GM18951 (cell line): ENCODE measurements around the gene SYNGR2.
"Not testable (repeated sequence)": the region's sequence is repeated elsewhere in the genome, so short reads cannot be mapped to it uniquely, and the experiment has no call there.

ENCODE experiments used
- POLR2A ChIP-seq: IDR thresholded peaks from 4 replicates; pipeline ENCODE4 v1.6.1; 2011; ENCODE audit warnings: mild to moderate bottlenecking; ENCODE audit not compliant: insufficient read length, insufficient read depth; ENCODE audit errors: extremely low read depth
- in situ Hi-C: fragments of 300-500 bp; cut with MboI; formaldehyde crosslinking; loops from one replicate; pipeline ENCODE4 v1.12.0; 2022; ENCODE audit warnings: low sequenced_read_pairs, mixed read lengths, inconsistent platforms; ENCODE audit not compliant: unreplicated experiment

The SYNGR2 gene

DNA sequence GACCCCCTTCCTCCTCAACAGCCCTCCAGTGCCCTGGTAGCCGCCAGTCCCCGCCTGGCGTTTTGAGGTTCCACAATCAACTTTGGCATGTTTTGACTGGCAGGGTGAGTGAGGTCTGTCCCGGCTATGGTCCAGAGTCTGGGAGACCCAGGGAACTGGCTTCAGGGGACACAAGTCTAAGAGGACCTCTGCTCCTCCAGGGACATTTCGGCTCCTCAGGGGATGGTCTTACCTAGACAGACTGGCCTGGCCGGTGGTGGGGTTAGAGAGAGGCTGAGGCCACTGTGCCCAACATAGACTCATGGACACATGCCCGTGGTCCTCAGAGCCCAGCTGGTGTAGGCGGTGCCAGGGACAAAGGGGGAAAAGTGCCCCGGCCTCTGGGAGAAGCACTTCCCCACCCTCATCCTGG is 35.6 kb upstream of the SYNGR2 start:
- in situ Hi-C loops: no loop called here
- TF ChIP-seq POLR2A: no peak

DNA sequence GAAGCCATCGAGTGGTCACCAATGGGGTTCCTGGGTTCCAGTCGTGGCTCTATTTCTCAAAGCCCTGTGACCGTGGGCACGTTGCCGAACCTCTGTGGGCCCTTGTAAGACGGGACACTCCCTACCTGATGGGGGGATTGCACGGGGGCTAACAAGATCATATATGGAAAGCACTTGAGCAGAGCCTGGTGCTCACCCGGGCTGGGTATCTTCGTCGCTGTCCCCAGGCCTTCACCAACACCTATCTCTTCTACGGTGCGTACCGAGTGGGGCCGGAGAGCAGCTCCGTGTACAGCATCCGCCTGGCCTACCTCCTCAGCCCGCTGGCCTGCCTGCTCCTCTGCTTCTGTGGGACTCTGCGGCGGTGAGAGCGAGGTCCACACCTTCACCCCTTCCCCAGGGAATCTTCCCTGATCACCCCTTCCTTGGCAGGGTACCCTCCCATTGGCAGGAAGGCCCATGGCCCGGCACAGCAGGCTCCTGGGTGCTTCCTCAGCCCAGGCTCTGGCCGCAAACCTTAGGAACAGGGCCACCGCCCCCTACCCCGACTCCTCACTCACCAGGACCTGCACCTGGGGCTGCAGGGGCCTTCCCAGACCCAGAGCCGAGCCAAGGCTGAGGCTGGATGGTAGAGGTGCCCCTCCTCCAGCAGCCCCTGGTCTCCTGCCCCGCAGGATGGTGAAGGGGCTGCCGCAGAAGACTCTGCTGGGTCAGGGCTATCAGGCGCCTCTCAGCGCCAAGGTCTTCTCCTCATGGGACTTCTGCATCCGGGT is 35.0 kb upstream of the SYNGR2 start:
- no peak for TF ChIP-seq POLR2A
- in situ Hi-C loops: no loop called here

- in situ Hi-C loops: no loop called here
These were observed 34.1 kb upstream of the SYNGR2 start for GRCh38 chr17:78133971-78134898.

GRCh38 chr17:78134899-78135385 is 33.4 kb upstream of the SYNGR2 start:
- TF ChIP-seq POLR2A: no peak
- in situ Hi-C loops: no loop called here

More at GRCh38 chr17:78133971-78134898, 34.1 kb upstream of the SYNGR2 start:
- TF ChIP-seq POLR2A: peak; percentile 27

DNA sequence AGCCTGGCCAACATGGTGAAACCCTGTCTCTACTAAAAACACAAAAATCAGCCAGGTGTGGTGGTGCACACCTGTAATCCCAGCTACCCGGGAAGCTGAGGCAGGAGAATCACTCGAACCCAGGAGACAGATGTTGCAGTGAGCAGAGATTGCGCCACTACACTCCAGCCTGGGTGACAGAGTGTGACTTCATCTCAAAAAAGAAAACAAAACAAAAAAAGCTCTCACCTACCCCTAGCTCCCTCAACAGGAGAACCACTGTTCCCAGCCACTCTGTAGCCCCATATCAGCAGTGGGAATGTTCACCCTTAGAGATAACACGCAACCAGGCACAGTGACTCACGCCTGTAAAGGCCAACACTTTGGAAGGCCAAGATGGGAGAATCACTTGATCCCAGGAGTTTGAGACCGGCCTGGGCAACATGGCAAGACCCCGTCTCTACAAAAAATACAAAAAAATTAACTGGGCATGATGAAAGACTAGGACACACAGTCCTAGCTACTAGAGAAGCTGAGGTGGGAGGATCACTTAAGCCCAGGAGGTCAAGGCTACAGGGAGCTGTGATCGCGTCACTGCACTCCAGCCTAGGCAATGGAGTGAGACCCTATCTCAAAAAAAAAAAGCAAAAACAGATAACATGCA is 32.4 kb upstream of the SYNGR2 start:
- TF ChIP-seq POLR2A: no peak

DNA sequence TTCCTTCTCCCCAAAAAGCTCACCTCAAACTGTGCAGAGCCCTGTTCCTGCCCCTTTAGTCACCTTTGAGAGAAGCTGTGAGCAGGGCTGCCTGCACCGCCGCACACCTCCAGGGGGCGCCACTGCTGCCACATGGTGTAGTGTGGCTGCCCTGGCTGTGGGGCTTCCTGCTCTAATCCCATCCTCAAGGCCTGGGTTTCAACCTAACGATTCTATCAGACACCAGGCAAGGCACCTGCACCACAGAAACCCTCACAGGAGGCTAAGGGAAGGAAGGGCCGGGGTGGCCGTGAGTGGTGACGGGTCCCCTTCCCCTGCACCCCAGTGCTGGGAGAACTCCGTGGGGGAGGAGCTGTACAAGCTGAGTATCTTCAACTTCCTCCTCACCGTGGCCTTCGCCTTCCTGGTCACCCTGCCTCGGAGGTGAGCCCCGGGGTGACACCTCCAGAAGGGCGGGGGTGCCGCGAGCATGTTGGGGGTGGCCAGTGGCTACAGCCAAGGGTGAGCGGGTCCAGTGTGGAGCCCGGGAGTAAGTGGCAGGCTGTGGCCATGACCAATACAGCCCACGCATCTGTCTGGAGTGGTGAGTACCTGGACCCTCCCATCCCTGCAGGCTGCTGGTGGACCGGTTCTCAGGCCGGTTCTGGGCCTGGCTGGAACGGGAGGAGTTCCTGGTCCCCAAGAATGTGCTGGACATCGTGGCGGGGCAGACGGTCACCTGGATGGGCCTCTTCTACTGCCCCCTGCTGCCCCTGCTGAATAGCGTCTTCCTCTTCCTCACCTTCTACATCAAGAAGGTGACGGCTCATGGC is 30.8 kb upstream of the SYNGR2 start:
- in situ Hi-C loops: no loop called here
- TF ChIP-seq POLR2A: peak; percentile 30

More for the DNA sequence above, 32.4 kb upstream of the SYNGR2 start:
- in situ Hi-C loops: no loop called here

DNA sequence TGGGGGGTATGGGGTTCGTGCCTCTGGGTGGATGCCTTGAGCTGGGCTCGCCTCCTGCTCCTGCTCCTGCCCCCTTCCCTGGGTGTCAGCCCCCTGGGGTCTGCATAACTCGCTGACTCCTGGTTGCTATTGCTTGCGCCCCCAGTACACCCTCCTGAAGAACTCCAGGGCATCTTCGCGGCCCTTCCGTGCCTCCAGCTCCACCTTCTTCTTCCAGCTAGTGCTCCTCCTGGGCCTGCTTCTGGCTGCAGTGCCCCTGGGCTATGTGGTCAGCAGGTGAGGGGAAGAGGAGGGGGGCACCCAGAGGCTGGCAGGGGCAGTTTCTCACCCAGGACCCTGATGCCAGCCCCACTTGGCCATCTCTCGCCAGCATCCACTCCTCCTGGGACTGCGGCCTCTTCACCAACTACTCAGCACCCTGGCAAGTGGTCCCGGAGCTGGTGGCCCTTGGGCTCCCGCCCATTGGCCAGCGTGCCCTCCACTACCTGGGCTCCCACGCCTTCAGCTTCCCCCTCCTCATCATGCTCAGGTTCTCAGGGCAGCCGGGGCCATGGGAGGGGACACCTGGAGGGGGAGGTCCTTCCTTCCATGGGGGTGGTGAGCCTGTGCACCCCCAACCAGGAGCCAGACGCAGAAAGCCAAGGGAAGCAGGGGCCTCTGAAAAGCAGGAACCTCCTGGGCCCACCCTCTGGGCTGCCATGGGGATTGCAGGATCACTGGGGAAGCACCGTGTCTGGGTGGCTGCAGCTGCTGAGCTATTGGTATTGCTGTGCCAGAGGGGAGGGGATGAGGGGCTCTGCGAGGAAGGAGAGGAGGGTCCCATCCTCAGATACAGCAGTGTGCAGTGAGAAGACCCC is 29.9 kb upstream of the SYNGR2 start:
- in situ Hi-C loops: no loop called here

GRCh38 chr17:78139861-78140168 is 28.6 kb upstream of the SYNGR2 start:
- in situ Hi-C loops: not testable (repeated sequence)

More for the DNA sequence above, 29.9 kb upstream of the SYNGR2 start:
- TF ChIP-seq POLR2A: peak; percentile 3

- TF ChIP-seq POLR2A: peak; percentile 63
- in situ Hi-C loops: no loop called here
These were observed 28.0 kb upstream of the SYNGR2 start for GRCh38 chr17:78140169-78141051.

DNA sequence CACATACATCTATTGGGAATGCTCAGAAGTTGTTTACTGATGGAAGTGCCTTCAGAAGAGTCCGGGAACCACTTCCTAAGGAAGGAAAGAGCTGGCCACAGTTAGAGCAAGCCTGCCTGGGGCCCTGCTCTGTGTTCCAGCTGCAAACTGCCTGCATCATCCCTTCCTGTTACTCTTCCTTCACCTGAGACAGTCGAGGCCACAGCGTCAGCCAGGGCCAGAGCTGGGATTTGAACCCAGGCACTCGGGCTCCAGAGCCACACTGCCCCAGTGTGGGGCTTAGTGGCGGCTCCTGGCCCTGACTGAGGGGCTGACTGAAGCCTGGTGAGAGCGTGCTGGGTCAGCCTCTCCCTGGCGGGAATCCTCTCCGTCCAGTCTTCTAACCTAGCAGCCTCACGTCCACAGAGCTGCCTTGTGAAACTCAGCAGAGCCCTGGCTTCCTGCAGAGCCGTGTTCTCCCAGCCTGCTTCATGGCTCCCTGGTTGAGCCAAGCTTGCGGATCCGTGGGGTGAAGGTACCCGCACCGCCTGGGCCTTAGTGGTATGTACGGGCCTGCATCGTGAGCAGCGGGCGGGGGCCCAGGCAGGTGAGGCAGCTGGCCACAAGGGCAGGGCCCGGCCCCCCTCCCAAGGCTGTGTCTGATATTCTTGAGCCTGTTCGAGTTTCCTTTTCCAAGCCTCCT is 26.8 kb upstream of the SYNGR2 start:
- in situ Hi-C loops: no loop called here
- TF ChIP-seq POLR2A: no peak

- no peak for TF ChIP-seq POLR2A
- in situ Hi-C loops: no loop called here
These were observed 26.1 kb upstream of the SYNGR2 start for GRCh38 chr17:78142119-78142861.
